HT1080 (cell line): ENCODE results near the gene STK38. TPM values are rescaled to one million over a fixed set of nuclear protein-coding genes. Genes with fewer than 3 reads are reported as not detected.
A peak's percentile ranks its signal among the peaks of the same experiment; 100 is the strongest.
"Not testable (repeated sequence)": the region's sequence is repeated elsewhere in the genome, so short reads cannot be mapped to it uniquely, and the experiment has no call there.

Experiments
- DNase-seq: peaks from one replicate; pipeline ENCODE4 v3.0.0-alpha.2; 2015; ENCODE audit warnings: low read depth
- polyA plus RNA-seq, 2 experiments: library from polyadenylated mRNA; depleted of rRNA; stranded (reverse); fragments of >200 nt; gene quantifications; 2 replicates each; pipeline ENCODE4 v1.2.3, GENCODE V29; 2015
- total RNA-seq: library from RNA; depleted of rRNA; stranded (reverse); fragments of >200 nt; shearing (Covaris generic); gene quantifications from 2 replicates; pipeline ENCODE4 v1.2.3, GENCODE V29; 2014; rRNA removed

Gene STK38
- total RNA-seq, result 8.3 and 9.1 TPM in 2 replicates
- polyA plus RNA-seq (2015; cell fraction: cytosol; rRNA removed), result 13.5 and 15.1 TPM in 2 replicates
- 21.5 and 22.9 TPM in 2 replicates for polyA plus RNA-seq (2015; cell fraction: nucleus; rRNA removed)

DNA sequence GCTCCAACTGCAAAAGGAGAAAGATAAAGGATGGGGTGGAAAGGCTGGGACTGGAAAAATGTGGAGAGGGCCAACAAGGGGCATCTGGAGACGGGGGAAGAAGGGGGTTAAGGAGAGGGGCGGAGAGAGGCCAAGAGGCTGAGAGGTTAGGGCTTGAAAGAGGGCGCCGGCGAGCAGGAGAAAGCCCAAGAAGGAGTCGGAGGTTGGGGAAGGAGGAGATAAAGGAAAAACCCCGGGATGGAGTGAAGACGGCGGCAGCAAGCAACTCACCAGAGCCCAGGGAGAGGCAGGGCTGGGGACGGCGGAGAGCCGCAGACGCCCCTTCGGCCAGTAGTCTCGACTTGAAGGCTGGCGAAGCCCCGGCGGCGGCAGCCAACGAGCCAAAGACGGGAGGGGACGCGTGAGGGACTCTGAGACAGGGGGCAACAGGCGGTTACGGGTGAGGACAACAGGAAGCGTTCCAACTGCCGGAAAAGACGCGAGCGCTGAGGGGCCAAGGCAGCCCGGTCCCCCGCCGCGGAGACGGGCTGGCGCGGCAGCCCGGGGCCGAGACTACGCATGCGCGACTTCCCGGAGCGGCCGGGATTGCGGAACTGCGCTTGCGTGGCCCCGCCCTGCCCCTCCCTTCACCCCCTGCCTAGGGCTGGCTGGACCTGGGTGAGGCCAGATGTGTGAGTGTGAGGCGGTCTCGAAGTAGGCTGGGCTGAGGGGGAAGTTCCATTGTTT is at the start of gene STK38:
STK38 (minus strand) TSS at position 560 of the 726 bp plus-strand sequence. CDS start 7,277 bp downstream, outside the sequence.
- DNase-seq, result peak; percentile 82

GRCh38 chr6:36596356-36596755 is 49.1 kb upstream of the STK38 start:
- no peak for DNase-seq

DNA sequence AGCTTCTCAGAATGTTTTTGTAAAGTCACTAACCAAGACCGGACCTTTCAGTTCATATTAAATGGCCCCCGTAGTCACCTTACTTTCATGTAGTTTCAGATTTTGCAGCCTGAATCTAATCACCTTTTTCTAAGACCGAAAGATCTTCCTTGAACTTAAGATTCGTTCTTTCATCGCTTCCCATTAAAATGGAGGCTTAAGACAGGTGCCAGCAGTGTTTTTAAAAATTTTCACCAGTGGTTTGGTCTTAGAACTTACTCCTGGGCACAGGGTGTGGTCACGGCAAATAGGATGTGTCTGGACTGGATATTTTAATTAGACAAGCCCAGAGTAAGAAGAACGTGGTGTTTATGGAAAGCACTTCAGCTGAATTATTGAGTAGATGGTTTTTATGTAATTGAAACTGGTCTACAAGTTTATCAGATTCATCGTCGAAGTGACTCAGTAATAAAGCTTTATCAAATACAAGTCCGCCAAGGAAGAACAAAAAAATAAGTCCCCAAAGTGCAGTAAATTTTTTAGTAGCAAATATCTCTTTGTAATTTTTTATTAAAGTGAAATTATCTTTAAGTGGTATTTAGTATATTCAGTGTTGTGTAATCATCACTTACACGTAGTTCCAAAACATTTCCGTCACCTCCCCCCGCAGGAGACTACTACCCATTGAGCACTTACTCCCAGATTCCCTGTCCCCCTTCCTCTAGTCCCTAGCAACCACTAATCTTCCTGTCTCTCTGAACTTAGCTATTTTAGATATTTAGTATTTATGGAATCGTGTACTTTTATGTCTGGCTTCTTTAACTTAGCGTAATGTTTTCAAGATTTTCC is 47.8 kb upstream of the STK38 start:
- peak; percentile 54 for DNase-seq

DNA sequence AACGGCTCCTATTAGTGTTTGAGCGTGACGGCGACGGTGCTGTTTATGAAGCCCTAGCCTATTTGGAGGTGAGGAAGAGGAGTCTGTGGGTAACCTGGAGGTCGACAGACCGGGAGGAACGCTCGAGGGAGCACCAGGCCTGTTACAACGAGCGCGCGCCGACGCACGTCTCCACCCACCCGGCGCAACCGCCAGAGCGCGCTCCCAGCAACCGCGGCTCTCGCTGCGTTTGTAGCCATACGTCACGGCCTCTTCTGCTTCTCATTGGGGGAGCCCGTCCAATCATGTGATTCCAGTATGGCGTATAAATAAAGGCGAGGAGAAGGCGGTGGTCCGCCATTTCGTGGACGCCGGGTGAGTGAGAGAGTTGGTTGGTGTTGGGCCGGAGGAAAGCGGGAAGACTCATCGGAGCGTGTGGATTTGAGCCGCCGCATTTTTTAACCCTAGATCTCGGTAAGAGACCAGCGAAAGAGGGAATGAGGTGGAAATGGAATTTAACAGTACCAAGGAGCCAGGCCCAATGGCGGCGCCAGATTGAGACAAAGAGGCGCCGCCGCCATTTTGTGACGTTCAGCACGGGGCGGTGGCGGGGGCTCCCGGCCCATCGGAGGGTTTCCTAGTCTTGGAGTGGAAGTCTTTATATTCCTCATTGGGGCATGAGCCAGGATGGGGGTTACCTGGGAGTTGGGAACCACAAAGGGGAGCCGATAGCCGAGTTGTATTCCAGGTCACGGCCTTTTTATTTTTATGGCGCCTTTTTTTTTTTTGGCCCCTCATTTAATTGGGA is 46.9 kb upstream of the STK38 start, which contains the start of gene SRSF3:
SRSF3 (plus strand) TSS at position 334 of the 787 bp plus-strand sequence. CDS start 2,401 bp downstream, outside the sequence.
- DNase-seq, result peak; percentile 98

GRCh38 chr6:36593569-36594028 is 46.3 kb upstream of the STK38 start:
- no peak for DNase-seq

- no peak for DNase-seq
Measured at GRCh38 chr6:36592221-36592655, 45.0 kb upstream of the STK38 start.

GRCh38 chr6:36590237-36590636 is 43.0 kb upstream of the STK38 start:
- DNase-seq, result peak; percentile 63

DNA sequence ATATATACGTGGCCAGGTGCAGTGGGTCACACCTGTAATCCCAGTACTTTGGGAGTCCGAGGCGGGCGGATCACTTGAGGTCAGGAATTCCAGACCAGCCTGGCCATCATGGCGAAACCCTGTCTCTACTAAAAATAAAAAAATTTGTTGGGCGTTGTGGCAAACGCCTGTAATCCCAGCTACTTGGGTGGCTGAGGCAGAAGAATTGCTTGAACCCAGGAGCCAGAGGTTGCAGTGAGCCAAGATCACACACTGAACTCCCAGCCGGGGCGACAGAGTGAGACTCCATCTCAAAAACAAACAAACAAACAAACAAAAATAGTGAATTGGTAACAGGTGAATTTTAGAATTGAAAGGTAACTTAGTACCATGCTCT is 41.7 kb upstream of the STK38 start:
- not testable (repeated sequence) for DNase-seq

- no peak for DNase-seq
Measured at GRCh38 chr6:36586606-36587005, 39.3 kb upstream of the STK38 start.

DNA sequence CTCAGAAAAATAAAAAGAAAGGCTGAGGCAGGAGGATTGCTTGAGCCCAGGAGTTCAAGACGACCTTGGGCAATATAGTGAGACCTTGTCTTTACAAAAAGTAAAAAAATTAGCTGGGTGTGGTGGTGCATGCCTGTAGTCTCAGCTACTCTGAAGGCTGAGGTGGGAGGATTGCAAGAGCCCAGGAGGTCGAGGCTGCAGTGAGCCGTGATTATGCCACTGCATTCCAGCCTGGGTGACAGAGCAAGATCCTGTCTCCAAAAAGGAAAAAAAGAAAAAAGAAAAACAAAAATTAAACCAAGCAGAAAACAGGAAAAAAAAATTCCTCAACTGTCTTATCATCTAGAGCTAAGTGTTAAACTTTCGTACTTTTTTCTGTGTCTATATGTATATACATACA is 34.4 kb upstream of the STK38 start:
- DNase-seq, result no peak

DNA sequence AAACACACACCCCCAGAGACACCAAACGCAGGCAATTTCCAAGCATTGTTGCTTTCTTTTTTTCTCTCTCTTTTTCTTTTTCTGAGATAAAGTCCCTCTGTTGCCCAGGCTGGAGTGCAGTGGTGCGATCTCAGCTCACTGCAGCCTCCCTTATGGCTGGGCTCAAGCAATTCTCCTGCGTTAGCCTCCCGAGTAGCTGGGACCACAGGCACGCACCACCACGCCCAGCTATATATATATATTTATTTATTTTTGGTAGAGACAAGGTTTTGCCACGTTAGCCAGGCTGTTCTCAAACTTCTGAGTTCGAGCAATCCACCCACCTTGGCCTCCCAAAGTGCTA is 32.9 kb upstream of the STK38 start:
- no peak for DNase-seq

DNA sequence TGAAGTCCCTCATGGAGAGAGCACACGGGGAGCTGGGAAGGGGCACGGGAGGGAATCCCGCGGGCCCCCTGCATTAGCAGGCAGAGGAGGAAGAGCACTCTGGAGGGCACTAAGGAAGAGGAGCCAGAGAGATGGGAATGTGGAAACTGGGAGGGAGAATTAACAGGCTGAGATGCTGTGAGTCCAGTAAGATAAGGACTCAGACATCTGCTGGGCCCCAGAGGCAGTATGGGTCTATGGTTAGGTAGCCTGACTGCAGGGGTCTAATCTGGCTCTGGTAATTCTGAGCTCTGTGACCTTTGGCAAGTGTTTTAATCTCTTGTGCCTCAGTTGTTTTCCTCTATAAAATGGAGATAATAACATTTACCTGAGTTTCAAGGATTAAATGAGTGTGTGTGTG is 31.2 kb upstream of the STK38 start:
- no peak for DNase-seq

DNA sequence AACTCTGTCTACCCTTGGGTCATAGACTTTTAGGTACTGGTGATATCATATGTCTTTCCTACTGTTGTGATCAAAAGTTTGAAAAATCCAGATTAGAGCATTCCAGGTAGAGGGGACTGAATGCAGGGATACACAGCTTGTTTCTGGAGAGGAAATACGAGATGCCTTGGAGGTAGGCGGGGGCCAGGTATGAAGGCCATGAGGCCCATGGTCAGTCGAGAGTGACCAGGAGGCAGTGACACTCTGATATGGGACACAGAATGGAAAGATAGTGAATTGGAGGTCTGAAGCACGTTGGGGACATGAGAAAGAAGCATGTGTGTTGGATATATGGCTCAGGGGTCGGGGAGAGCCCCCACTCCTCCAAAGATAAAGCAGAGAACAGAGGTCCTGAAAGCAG is 30.8 kb upstream of the STK38 start:
- DNase-seq, result no peak

DNA sequence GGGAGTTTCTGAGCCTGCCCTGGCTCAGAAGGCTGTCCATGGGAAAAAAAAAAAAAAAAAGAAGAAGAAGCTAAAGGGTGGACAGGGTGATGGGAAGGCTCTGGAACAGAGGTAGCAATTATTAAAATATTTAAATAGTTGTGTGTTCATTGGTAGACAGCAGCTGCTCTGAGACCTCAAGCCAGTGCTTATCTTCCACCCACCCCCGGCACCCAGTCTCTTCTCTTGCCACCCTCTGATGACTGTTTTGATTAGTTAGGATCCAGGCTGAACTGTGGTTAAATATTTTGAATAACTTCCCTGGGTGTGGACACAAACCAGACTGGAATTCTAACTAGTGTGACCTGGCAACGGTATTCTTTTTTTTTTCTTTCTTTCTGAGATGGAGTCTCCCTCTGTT is 30.0 kb upstream of the STK38 start:
- peak; percentile 78 for DNase-seq

GRCh38 chr6:36576578-36576977 is 29.3 kb upstream of the STK38 start:
- DNase-seq, result no peak

DNA sequence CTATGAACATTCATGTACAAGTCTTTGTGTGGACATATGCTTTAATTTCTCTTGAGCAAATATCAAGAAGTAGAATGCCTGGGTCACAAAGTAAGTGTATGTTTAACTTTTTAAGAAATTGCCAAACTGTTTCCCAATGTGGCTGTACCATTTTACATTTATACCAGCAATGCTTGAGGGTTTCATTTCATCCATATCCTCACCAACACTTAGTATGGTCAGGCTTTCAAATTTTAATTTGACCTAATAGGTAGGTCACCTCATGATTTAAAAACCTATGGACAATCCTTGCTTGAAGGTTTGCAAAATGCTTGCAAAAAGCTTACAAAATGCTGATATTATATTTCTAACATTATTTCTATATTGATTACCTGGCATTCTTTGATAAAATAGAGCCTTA is 27.4 kb upstream of the STK38 start:
- no peak for DNase-seq

DNA sequence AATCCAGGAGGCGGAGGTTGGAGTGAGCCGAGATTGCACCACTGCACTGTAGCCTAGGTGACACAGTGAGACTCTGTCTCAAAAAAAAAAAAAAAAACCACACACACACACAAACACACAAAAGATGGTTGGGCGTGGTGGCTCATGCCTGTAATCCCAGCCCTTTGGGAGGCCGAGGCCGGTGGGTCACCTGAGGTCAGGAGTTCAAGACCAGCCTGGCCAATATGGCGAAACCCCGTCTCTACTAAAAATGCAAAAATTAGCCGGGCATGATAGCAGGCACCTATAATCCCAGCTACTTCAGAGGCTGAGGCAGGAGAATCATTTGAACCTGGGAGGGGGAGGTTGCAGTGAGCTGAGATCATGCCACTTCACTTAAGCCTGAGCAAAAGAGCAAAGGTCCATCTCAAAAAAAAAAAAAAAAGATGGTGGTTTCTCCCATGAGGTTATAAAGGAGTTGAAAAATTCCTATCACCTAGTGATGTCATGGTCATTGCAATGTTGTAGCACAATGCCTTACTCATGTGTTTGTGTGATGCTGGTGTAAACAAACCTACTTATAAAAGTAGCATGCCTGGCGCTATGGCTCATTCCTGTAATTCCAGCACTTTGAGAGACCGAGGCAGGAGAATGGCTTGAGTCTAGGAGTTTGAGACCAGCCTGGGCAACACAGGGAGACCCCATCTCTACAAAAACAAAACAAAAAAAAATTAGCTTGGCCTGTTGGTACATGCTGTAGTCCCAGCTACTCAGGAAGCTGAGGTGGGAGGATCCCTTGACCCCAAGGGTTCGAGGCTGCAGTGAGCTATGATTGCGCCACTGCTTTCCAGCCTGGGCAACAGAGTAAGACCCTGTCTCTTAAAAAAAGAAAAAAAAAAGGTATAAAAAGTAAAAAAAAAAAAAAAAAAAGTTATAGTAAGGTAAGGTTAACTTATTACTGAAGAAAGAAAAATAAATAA is 25.4 kb upstream of the STK38 start:
- DNase-seq, result not testable (repeated sequence)

DNA sequence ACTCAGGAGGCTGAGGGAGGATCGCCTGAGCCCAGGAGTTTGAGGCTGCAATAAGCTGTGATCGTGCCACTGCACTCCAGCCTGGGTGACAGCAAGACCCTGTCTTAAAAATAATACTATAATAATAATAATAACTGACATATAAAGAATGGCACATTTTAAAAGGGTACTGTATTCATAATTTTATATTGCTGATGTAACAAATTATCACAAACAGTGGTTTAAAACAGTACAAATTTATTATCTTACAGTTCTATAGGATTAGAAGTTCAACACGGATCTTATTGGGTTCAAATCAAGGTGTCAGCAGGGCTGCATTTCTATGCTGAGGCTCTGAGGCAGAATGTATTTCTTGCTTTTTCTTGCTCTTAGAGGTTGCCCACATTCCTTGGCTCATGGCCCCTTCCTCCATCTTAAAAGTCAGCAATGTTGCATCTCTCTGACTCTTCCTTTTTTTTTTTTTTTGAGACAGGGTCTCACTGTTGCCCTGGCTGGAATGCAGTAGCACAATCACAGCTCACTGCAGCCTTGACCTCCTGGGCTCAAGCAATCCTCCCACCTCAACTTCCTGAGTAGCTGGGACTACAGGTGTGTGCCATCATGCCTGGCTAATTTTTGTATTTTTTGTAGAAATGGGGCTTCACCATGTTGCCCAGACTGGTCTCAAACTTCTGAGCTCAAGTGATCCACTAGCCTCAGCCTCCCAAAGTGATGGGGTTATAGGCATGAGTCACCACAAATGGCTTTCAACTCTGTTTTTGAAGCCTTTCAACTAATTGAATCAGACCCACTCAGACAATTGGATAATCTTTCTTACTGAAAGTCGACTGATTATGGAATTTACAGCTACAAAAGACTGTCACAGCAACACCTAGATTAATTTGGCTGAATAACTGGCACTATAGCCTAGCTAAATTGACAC is 24.1 kb upstream of the STK38 start:
- DNase-seq, result no peak

DNA sequence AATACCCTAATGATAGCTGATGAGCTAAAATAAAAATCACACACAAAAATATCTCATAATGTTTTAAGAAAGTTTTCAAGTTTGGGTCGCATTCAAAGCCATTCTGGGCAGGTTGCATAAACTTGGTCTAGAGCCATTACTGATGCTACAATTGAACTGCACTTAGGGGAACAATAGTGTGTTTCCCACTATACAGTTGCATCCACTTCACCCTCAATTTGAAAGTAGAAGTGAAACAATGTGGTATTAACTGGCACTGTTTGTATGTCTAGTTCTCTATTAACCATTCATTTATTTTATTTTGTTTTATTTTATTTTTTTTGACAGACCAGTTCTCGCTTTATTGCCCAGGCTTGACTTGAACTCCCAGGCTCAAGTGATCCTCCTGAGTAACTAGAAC is 23.0 kb upstream of the STK38 start:
- DNase-seq, result no peak
